Adrenal gland (tissue), 12 donors: ENCODE data around the gene ANKS1A. TPM values are rescaled to one million over a fixed set of nuclear protein-coding genes. Genes with fewer than 3 reads are reported as not detected.

Source experiments
- DNase-seq, 7 donors: peaks; one replicate each; pipeline ENCODE4 v3.0.0-alpha.2; 2019 to 2020
- H3K27ac ChIP-seq, 5 donors: fragments of 200-600 bp; sonication (generic) in 4 of 5; 1 replicate in 3 of 5; 2 replicates in 2 of 5; pipeline versions ENCODE4 v1.5.1 to v1.8.0; 2016 to 2020; ENCODE audit warnings: mild to moderate bottlenecking in 1 of 5
- H3K27me3 ChIP-seq: fragments of 200-600 bp; 2 replicates; pipeline ENCODE4 v1.8.0; 2021
- H3K36me3 ChIP-seq, 2 donors: fragments of 200-600 bp; replicated peaks in 1 of 2; 1 replicate in 1 of 2; 2 replicates in 1 of 2; pipeline versions ENCODE4 v1.5.1 to v1.8.0; 2018 to 2022
- H3K4me1 ChIP-seq, 2 donors: fragments of 200-600 bp; replicated peaks in 1 of 2; 1 replicate in 1 of 2; 2 replicates in 1 of 2; pipeline versions ENCODE4 v1.5.1 to v1.8.0; 2018 to 2021
- H3K4me3 ChIP-seq, 4 donors: fragments of 200-600 bp; sonication (generic) in 3 of 4; one replicate each; pipeline ENCODE4 v1.5.1; 2016 to 2018
- H3K9me3 ChIP-seq, 3 donors: fragments of 200-600 bp; sonication (generic) in 1 of 3; replicated peaks in 1 of 3; 1 replicate in 2 of 3; 2 replicates in 1 of 3; pipeline versions ENCODE4 v1.5.1 to v1.8.0; 2016 to 2021
- POLR2A ChIP-seq, 2 donors: fragments of 450-650 bp; IDR thresholded peaks; one replicate each; pipeline ENCODE4 v1.6.1; 2017; ENCODE audit warnings: antibody characterized with exemption in 2 of 2, mild to moderate bottlenecking in 2 of 2, moderate library complexity in 1 of 2
- WGBS, 4 donors: extraction: QIAGEN DNeasy Blood & Tissue Kit in 2 of 4; methylation state at CpG; one replicate each; pipeline versions ENCODE4 v1.1.5 to v1.1.7; 2013 to 2017; 5-methylcytosine and 5-hydroxymethylcytosine counted together
- intact Hi-C, 2 donors: fragments of 100-400 bp; cut with DNase I; formaldehyde crosslinking; loops; one replicate each; pipeline versions ENCODE4 v1.14.1 to v1.15.0; 2022 to 2023
- polyA plus RNA-seq, 3 donors: library from polyadenylated mRNA; stranded (reverse); fragments of 200-250 nt in 2 of 3; fragments of 350-450 nt in 1 of 3; fragmentation: Illumina TruSeq in 1 of 3; extraction: RNeasy Lipid Tissue Mini Kit (QIAGEN cat#74804) in 1 of 3; gene quantifications; one replicate each; pipeline ENCODE4 v1.2.3, GENCODE V29; 2013 to 2014
- total RNA-seq, 9 donors: library from RNA; depleted of rRNA in 4 of 9; stranded (reverse); fragments of >200 nt in 4 of 9; fragments of 120-200 nt in 1 of 9; fragmentation: NEBNext Ultra II Directional in 1 of 9; extraction: Animal tissue kit (Norgen Biotek cat#: 25700) in 1 of 9; gene quantifications; one replicate each; pipeline versions ENCODE4 v1.1.0 to v1.2.4, GENCODE V29; 2013 to 2023
- TF ChIP-seq, protein P1 (sequence below), 6 experiments: fragments of 450-650 bp in 4 of 6; fragments of 200-600 bp in 2 of 6; sonication (generic) in 1 of 6; IDR thresholded peaks; 1 replicate in 5 of 6; 2 replicates in 1 of 6; pipeline versions ENCODE4 v1.5.1 to v1.8.0; 2016 to 2021; ENCODE audit warnings: antibody characterized with exemption in 6 of 6, mild to moderate bottlenecking in 2 of 6, moderate library complexity in 1 of 6
- donor health status: healthy with polysubstance abuse.
- donor health status: Bipolar disorder and iron deficiency.
- donor health status: DM: yes; HTN: yes; CAD: no.
- donor health status: DM: no; HTN: no; CAD: no.
- donor health status: DM: no; HTN: no; CAD: no.
- donor health status: DM: yes; HTN: yes; CAD: no.

Gene ANKS1A
- total and polyA plus RNA-seq, 12 donors, result 11.7 to 68.0 (median 42.4) TPM

DNA sequence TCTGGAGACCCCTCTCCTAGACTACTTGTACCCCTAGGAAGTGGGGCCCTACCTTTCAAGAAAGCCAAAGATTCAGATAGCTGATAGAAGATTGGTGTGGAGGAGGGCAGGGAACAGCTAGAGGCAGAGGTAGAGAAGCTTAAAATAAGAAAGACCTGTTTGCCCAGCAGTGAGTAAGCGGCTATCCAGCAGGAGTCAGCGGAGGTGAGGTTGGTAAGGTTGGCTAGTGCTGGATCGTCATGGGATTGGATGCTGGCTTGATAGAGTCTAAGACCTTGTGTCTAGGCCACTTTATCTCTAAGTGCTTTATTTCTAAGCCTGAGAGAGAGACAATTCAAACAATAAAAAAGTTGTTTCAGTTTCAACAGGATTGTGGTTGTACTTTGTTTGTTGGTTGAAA lies 19.1 kb downstream of the ANKS1A start:
- TF ChIP-seq, protein P1, sequence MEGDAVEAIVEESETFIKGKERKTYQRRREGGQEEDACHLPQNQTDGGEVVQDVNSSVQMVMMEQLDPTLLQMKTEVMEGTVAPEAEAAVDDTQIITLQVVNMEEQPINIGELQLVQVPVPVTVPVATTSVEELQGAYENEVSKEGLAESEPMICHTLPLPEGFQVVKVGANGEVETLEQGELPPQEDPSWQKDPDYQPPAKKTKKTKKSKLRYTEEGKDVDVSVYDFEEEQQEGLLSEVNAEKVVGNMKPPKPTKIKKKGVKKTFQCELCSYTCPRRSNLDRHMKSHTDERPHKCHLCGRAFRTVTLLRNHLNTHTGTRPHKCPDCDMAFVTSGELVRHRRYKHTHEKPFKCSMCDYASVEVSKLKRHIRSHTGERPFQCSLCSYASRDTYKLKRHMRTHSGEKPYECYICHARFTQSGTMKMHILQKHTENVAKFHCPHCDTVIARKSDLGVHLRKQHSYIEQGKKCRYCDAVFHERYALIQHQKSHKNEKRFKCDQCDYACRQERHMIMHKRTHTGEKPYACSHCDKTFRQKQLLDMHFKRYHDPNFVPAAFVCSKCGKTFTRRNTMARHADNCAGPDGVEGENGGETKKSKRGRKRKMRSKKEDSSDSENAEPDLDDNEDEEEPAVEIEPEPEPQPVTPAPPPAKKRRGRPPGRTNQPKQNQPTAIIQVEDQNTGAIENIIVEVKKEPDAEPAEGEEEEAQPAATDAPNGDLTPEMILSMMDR (IDR thresholded peaks at IDR 0.05), result no peak
- TF ChIP-seq POLR2A (IDR thresholded peaks at IDR 0.05), result no peak
- DNase-seq, result peak in 2 of 7 donors; percentile 14 to 35
- 81 to 92% (median 87%) methylated on average over 3 of the region's 3 CpGs for whole genome bisulfite sequencing, 4 donors
- Histone ChIP-seq H3K36me3 (no peaks in the 10 kb centered on the region), H3K4me3 (no peak overlapping the region), H3K27me3 (no peaks in the 10 kb centered on the region), H3K4me1 (peaks cover 0 to 52% of the 10 kb centered on the region in 2 donors), H3K9me3 (no peaks in the 10 kb centered on the region), H3K27ac (no peak overlapping the region)
- intact Hi-C loops, result no loop called here

GRCh38 chr6:34909320-34909883 lies 20.3 kb downstream of the ANKS1A start:
- intact Hi-C loops, result no loop called here
- Histone ChIP-seq H3K9me3 (no peaks in the 10 kb centered on the region), H3K27ac (no peak overlapping the region), H3K4me3 (no peak overlapping the region), H3K4me1 (peaks cover 0 to 54% of the 10 kb centered on the region in 2 donors), H3K36me3 (no peaks in the 10 kb centered on the region), H3K27me3 (no peaks in the 10 kb centered on the region)
- 77 to 91% (median 87%) methylated on average over 6 of the region's 6 CpGs for WGBS, 4 donors
- TF ChIP-seq, protein P1 (IDR thresholded peaks at IDR 0.05), result no peak
- no peak for TF ChIP-seq POLR2A (IDR thresholded peaks at IDR 0.05)
- no peak for DNase-seq

DNA sequence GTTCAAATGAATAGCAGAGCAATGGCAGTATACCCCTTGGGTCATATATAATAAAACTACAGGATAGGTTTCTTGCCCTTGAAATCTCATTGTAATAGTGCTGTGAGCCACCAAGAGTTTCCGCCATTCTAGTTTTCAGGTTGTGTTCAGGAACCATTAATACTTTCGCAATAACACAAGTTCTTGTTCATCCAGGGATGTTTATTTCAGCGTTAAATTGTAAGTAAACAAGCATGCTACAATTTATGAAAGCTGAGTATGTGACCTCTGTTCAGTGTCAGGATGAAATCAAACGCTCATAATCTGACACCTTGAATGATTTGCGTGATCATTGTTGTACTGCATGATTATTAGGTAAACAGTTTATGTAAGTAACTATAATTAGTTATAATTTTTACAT lies 22.8 kb downstream of the ANKS1A start:
- intact Hi-C loops, result no loop called here
- Histone ChIP-seq H3K4me1 (peaks cover 0 to 67% of the 10 kb centered on the region in 2 donors), H3K27ac (no peak overlapping the region), H3K36me3 (no peaks in the 10 kb centered on the region), H3K4me3 (no peak overlapping the region), H3K27me3 (no peaks in the 10 kb centered on the region), H3K9me3 (no peaks in the 10 kb centered on the region)
- TF ChIP-seq, protein P1 (IDR thresholded peaks at IDR 0.05), result no peak
- no peak for TF ChIP-seq POLR2A (IDR thresholded peaks at IDR 0.05)
- WGBS, 4 donors, result 84 to 90% (median 89%) methylated on average over 5 of the region's 5 CpGs
- DNase-seq, result no peak

- intact Hi-C loops, result no loop called here
- no peaks in the 10 kb centered on the region for H3K9me3 ChIP-seq
- no peak overlapping the region for H3K4me3 ChIP-seq
- peaks cover 0 to 71% of the 10 kb centered on the region in 2 donors for H3K4me1 ChIP-seq
- 71 to 80% (median 72%) methylated on average over 3 of the region's 3 CpGs for WGBS, 4 donors
- DNase-seq, result no peak
- TF ChIP-seq, protein P1 (IDR thresholded peaks at IDR 0.05), result no peak
- no peak for TF ChIP-seq POLR2A (IDR thresholded peaks at IDR 0.05)
- no peaks in the 10 kb centered on the region for H3K36me3 ChIP-seq
- no peak overlapping the region for H3K27ac ChIP-seq
- no peaks in the 10 kb centered on the region for H3K27me3 ChIP-seq
Observed at GRCh38 chr6:34912715-34913464, 23.8 kb downstream of the ANKS1A start.
